Measurements from ENCODE around the gene DLST. TPM values are rescaled to one million over a fixed set of nuclear protein-coding genes. Genes with fewer than 3 reads are reported as not detected.

The DLST gene
- total and polyA plus RNA-seq, 3 donors from 2014 or later, result 82.0 to 98.1 (median 82.8) TPM

- no peaks in the 10 kb centered on the region for H3K9me3 ChIP-seq
- no peaks in the 10 kb centered on the region for H3K27me3 ChIP-seq
- peak; percentile 80 for DNase-seq
- intact Hi-C loops (cut with DNase I; ENCODE audit: low total_unique reads), result no loop called here
- peaks cover 7% of the 10 kb centered on the region for H3K4me1 ChIP-seq
- no peaks in the 10 kb centered on the region for H3K36me3 ChIP-seq (ENCODE audit: low read depth, missing control alignments)
- TF ChIP-seq POLR2A (IDR thresholded peaks at IDR 0.05) (no peak), CTCF (IDR thresholded peaks at IDR 0.05) (peak; percentile 87 to 91 (median 91))
- H3K4me3 ChIP-seq, result no peak overlapping the region
- WGBS, 2 donors, result 52 to 59% methylated on average over 6 to 14 of the region's 14 CpGs
- H3K27ac ChIP-seq, result no peak overlapping the region
Observed at GRCh38 chr14:74905595-74906142, 24.0 kb downstream of the DLST start.

GRCh38 chr14:74906925-74907521 is 25.3 kb downstream of the DLST start:
- H3K27ac ChIP-seq, result no peak overlapping the region
- H3K9me3 ChIP-seq, result no peaks in the 10 kb centered on the region
- H3K27me3 ChIP-seq, result no peaks in the 10 kb centered on the region
- H3K4me1 ChIP-seq, result peaks cover 7% of the 10 kb centered on the region
- WGBS, 2 donors, result 89 to 90% methylated on average over 4 to 12 of the region's 12 CpGs
- DNase-seq, result no peak
- H3K36me3 ChIP-seq (ENCODE audit: low read depth, missing control alignments), result no peaks in the 10 kb centered on the region
- H3K4me3 ChIP-seq, result no peak overlapping the region
- intact Hi-C loops (cut with DNase I; ENCODE audit: low total_unique reads), result no loop called here
- no peak for TF ChIP-seq POLR2A (IDR thresholded peaks at IDR 0.05)
- peak in 1 of 3 experiments; percentile 10 for TF ChIP-seq CTCF (IDR thresholded peaks at IDR 0.05)

- Histone ChIP-seq H3K27me3 (no peaks in the 10 kb centered on the region), H3K27ac (no peak overlapping the region), H3K36me3 (ENCODE audit: low read depth, missing control alignments) (no peaks in the 10 kb centered on the region), H3K9me3 (no peaks in the 10 kb centered on the region), H3K4me1 (peaks cover 7% of the 10 kb centered on the region), H3K4me3 (no peak overlapping the region)
- no peak for TF ChIP-seq CTCF (IDR thresholded peaks at IDR 0.05)
- no peak for TF ChIP-seq POLR2A (IDR thresholded peaks at IDR 0.05)
- no peak for DNase-seq
- intact Hi-C loops (cut with DNase I; ENCODE audit: low total_unique reads), result no loop called here
- WGBS, 2 donors, result 48 to 49% methylated on average over 6 of the region's 6 CpGs
Observed at GRCh38 chr14:74907744-74908143, 26.0 kb downstream of the DLST start.

- intact Hi-C loops (cut with DNase I; ENCODE audit: low total_unique reads), result no loop called here
- WGBS, 2 donors, result 67 to 68% methylated on average over 8 to 9 of the region's 9 CpGs
- H3K27ac ChIP-seq, result no peak overlapping the region
- TF ChIP-seq POLR2A (IDR thresholded peaks at IDR 0.05) (no peak), CTCF (IDR thresholded peaks at IDR 0.05) (no peak)
- no peak overlapping the region for H3K4me3 ChIP-seq
- no peak for DNase-seq
- H3K4me1 ChIP-seq, result peaks cover 7% of the 10 kb centered on the region
- no peaks in the 10 kb centered on the region for H3K36me3 ChIP-seq (ENCODE audit: low read depth, missing control alignments)
- H3K27me3 ChIP-seq, result no peaks in the 10 kb centered on the region
- H3K9me3 ChIP-seq, result no peaks in the 10 kb centered on the region
Observed at GRCh38 chr14:74908861-74909341, 27.2 kb downstream of the DLST start.

GRCh38 chr14:74909501-74909900 is 27.8 kb downstream of the DLST start:
- 90 to 93% methylated on average over 4 to 14 of the region's 14 CpGs for WGBS, 2 donors
- no peak overlapping the region for H3K4me3 ChIP-seq
- no peaks in the 10 kb centered on the region for H3K27me3 ChIP-seq
- H3K36me3 ChIP-seq (ENCODE audit: low read depth, missing control alignments), result no peaks in the 10 kb centered on the region
- H3K9me3 ChIP-seq, result no peaks in the 10 kb centered on the region
- DNase-seq, result no peak
- TF ChIP-seq POLR2A (IDR thresholded peaks at IDR 0.05) (no peak), CTCF (IDR thresholded peaks at IDR 0.05) (no peak)
- H3K27ac ChIP-seq, result no peak overlapping the region
- intact Hi-C loops (cut with DNase I; ENCODE audit: low total_unique reads), result no loop called here
- H3K4me1 ChIP-seq, result peaks cover 7% of the 10 kb centered on the region
